ENCODE results near the gene COL21A1.

The COL21A1 gene

GRCh38 chr6:56041591-56041990 lies 205.8 kb downstream of the COL21A1 start:
- Mint-ChIP-seq H3K9me3 (peaks cover 3% of the 10 kb centered on the region), H3K27me3 (no peaks in the 10 kb centered on the region), H3K4me3 (no peak overlapping the region), H3K27ac (no peak overlapping the region), H3K4me1 (no peaks in the 10 kb centered on the region), H3K36me3 (no peaks in the 10 kb centered on the region)
- no peak for ATAC-seq

GRCh38 chr6:56040889-56041301 lies 206.5 kb downstream of the COL21A1 start:
- Mint-ChIP-seq H3K27ac (no peak overlapping the region), H3K27me3 (no peaks in the 10 kb centered on the region), H3K9me3 (peaks cover 5% of the 10 kb centered on the region), H3K4me1 (no peaks in the 10 kb centered on the region), H3K4me3 (no peak overlapping the region), H3K36me3 (no peaks in the 10 kb centered on the region)
- no peak for ATAC-seq

- no peaks in the 10 kb centered on the region for H3K27me3 Mint-ChIP-seq
- no peaks in the 10 kb centered on the region for H3K36me3 Mint-ChIP-seq
- no peaks in the 10 kb centered on the region for H3K4me1 Mint-ChIP-seq
- no peak overlapping the region for H3K27ac Mint-ChIP-seq
- no peak for ATAC-seq
- no peak overlapping the region for H3K4me3 Mint-ChIP-seq
- peaks cover 5% of the 10 kb centered on the region for H3K9me3 Mint-ChIP-seq
Measured at GRCh38 chr6:56040223-56040622, 207.2 kb downstream of the COL21A1 start.

- Mint-ChIP-seq H3K27ac (no peak overlapping the region), H3K9me3 (peaks cover 5% of the 10 kb centered on the region), H3K36me3 (no peaks in the 10 kb centered on the region), H3K27me3 (no peaks in the 10 kb centered on the region), H3K4me3 (no peak overlapping the region), H3K4me1 (no peaks in the 10 kb centered on the region)
- ATAC-seq, result no peak
Measured at GRCh38 chr6:56038764-56039163, 208.6 kb downstream of the COL21A1 start.

GRCh38 chr6:56037601-56038000 lies 209.8 kb downstream of the COL21A1 start:
- Mint-ChIP-seq H3K9me3 (peaks cover 10% of the 10 kb centered on the region), H3K27me3 (no peaks in the 10 kb centered on the region), H3K36me3 (no peaks in the 10 kb centered on the region), H3K27ac (no peak overlapping the region), H3K4me3 (no peak overlapping the region), H3K4me1 (no peaks in the 10 kb centered on the region)
- no peak for ATAC-seq

GRCh38 chr6:56036916-56037600 lies 210.3 kb downstream of the COL21A1 start:
- ATAC-seq, result no peak
- Mint-ChIP-seq H3K4me1 (no peaks in the 10 kb centered on the region), H3K27ac (no peak overlapping the region), H3K4me3 (no peak overlapping the region), H3K9me3 (peaks cover 11% of the 10 kb centered on the region), H3K27me3 (no peaks in the 10 kb centered on the region), H3K36me3 (no peaks in the 10 kb centered on the region)

GRCh38 chr6:56033401-56033800 lies 214.0 kb downstream of the COL21A1 start:
- Mint-ChIP-seq H3K9me3 (peaks cover 19% of the 10 kb centered on the region), H3K27me3 (no peaks in the 10 kb centered on the region), H3K27ac (no peak overlapping the region), H3K4me1 (no peaks in the 10 kb centered on the region), H3K4me3 (no peak overlapping the region), H3K36me3 (no peaks in the 10 kb centered on the region)
- no peak for ATAC-seq

- H3K27ac Mint-ChIP-seq, result no peak overlapping the region
- H3K9me3 Mint-ChIP-seq, result peaks cover 21% of the 10 kb centered on the region
- H3K27me3 Mint-ChIP-seq, result no peaks in the 10 kb centered on the region
- ATAC-seq, result no peak
- H3K4me1 Mint-ChIP-seq, result no peaks in the 10 kb centered on the region
- H3K4me3 Mint-ChIP-seq, result no peak overlapping the region
- H3K36me3 Mint-ChIP-seq, result no peaks in the 10 kb centered on the region
Measured at GRCh38 chr6:56032715-56033260, 214.6 kb downstream of the COL21A1 start.

GRCh38 chr6:56027865-56028264 lies 219.5 kb downstream of the COL21A1 start:
- Mint-ChIP-seq H3K4me1 (no peaks in the 10 kb centered on the region), H3K4me3 (no peak overlapping the region), H3K27me3 (no peaks in the 10 kb centered on the region), H3K27ac (no peak overlapping the region), H3K9me3 (peaks cover 14% of the 10 kb centered on the region), H3K36me3 (no peaks in the 10 kb centered on the region)
- no peak for ATAC-seq

GRCh38 chr6:56026455-56027180 lies 220.8 kb downstream of the COL21A1 start:
- no peak for ATAC-seq
- Mint-ChIP-seq H3K4me1 (no peaks in the 10 kb centered on the region), H3K27ac (no peak overlapping the region), H3K36me3 (no peaks in the 10 kb centered on the region), H3K9me3 (peaks cover 8% of the 10 kb centered on the region), H3K4me3 (no peak overlapping the region), H3K27me3 (no peaks in the 10 kb centered on the region)

GRCh38 chr6:56025795-56026194 lies 221.6 kb downstream of the COL21A1 start:
- Mint-ChIP-seq H3K27me3 (no peaks in the 10 kb centered on the region), H3K4me3 (no peak overlapping the region), H3K9me3 (peaks cover 4% of the 10 kb centered on the region), H3K36me3 (no peaks in the 10 kb centered on the region), H3K4me1 (no peaks in the 10 kb centered on the region), H3K27ac (no peak overlapping the region)
- no peak for ATAC-seq

- no peaks in the 10 kb centered on the region for H3K4me1 Mint-ChIP-seq
- H3K27ac Mint-ChIP-seq, result no peak overlapping the region
- no peak for ATAC-seq
- peaks cover 4% of the 10 kb centered on the region for H3K9me3 Mint-ChIP-seq
- H3K27me3 Mint-ChIP-seq, result no peaks in the 10 kb centered on the region
- no peaks in the 10 kb centered on the region for H3K36me3 Mint-ChIP-seq
- H3K4me3 Mint-ChIP-seq, result no peak overlapping the region
Measured at GRCh38 chr6:56024931-56025330, 222.4 kb downstream of the COL21A1 start.

GRCh38 chr6:56023829-56024228 lies 223.6 kb downstream of the COL21A1 start:
- H3K4me1 Mint-ChIP-seq, result no peaks in the 10 kb centered on the region
- no peaks in the 10 kb centered on the region for H3K36me3 Mint-ChIP-seq
- H3K4me3 Mint-ChIP-seq, result no peak overlapping the region
- H3K27ac Mint-ChIP-seq, result no peak overlapping the region
- no peak for ATAC-seq
- no peaks in the 10 kb centered on the region for H3K27me3 Mint-ChIP-seq
- H3K9me3 Mint-ChIP-seq, result peaks cover 4% of the 10 kb centered on the region

GRCh38 chr6:56022678-56023077 lies 224.7 kb downstream of the COL21A1 start:
- Mint-ChIP-seq H3K36me3 (no peaks in the 10 kb centered on the region), H3K4me3 (no peak overlapping the region), H3K4me1 (no peaks in the 10 kb centered on the region), H3K27me3 (no peaks in the 10 kb centered on the region), H3K27ac (no peak overlapping the region), H3K9me3 (no peaks in the 10 kb centered on the region)
- no peak for ATAC-seq

GRCh38 chr6:56021943-56022342 lies 225.4 kb downstream of the COL21A1 start:
- no peak overlapping the region for H3K27ac Mint-ChIP-seq
- no peaks in the 10 kb centered on the region for H3K36me3 Mint-ChIP-seq
- no peaks in the 10 kb centered on the region for H3K27me3 Mint-ChIP-seq
- ATAC-seq, result no peak
- H3K4me3 Mint-ChIP-seq, result no peak overlapping the region
- no peaks in the 10 kb centered on the region for H3K9me3 Mint-ChIP-seq
- H3K4me1 Mint-ChIP-seq, result no peaks in the 10 kb centered on the region

GRCh38 chr6:56019973-56020372 lies 227.4 kb downstream of the COL21A1 start:
- H3K9me3 Mint-ChIP-seq, result peaks cover 12% of the 10 kb centered on the region
- no peak overlapping the region for H3K4me3 Mint-ChIP-seq
- H3K27me3 Mint-ChIP-seq, result no peaks in the 10 kb centered on the region
- ATAC-seq, result no peak
- H3K27ac Mint-ChIP-seq, result no peak overlapping the region
- no peaks in the 10 kb centered on the region for H3K4me1 Mint-ChIP-seq
- H3K36me3 Mint-ChIP-seq, result no peaks in the 10 kb centered on the region
